Activated naive CD8-positive, alpha-beta T cell (primary cell): Measurements from ENCODE around the gene HDGFL1.

ENCODE experiments used
- H3K27ac Mint-ChIP-seq: one replicate; pipeline ENCODE4 v1.8.0; 2021; ENCODE audit warnings: mixed read lengths
- H3K27me3 Mint-ChIP-seq: one replicate; pipeline ENCODE4 v1.8.0; 2021; ENCODE audit warnings: mixed read lengths
- H3K36me3 Mint-ChIP-seq: one replicate; pipeline ENCODE4 v1.8.0; 2021; ENCODE audit warnings: mixed read lengths
- H3K4me1 Mint-ChIP-seq: one replicate; pipeline ENCODE4 v1.8.0; 2021; ENCODE audit warnings: low read depth, mixed read lengths
- H3K4me3 Mint-ChIP-seq: one replicate; pipeline ENCODE4 v1.8.0; 2021; ENCODE audit warnings: mild to moderate bottlenecking, mixed read lengths
- H3K9me3 Mint-ChIP-seq: one replicate; pipeline ENCODE4 v1.8.0; 2021; ENCODE audit warnings: low read depth, mixed read lengths

Gene HDGFL1

DNA sequence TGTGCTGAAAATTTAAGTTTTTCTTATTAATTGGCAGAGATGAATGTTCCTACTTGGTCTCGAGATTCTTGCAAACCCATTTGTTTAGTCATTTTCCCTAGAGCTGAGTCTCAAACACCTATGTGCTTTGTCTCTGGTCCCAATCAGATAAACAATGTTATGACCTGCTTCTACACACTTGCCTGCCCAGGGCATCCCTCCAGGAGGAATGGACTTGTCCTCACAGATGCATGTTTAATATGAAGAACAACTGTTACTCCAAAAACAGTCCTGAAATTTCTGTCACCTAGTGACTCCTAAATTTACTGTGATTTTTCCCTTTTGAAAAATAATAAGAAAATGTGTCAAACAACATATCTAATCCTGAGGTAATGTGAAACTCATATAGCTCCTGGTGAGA is 43.7 kb downstream of the HDGFL1 start:
- no peaks in the 10 kb centered on the region for H3K4me1 Mint-ChIP-seq
- H3K9me3 Mint-ChIP-seq = no peaks in the 10 kb centered on the region
- H3K36me3 Mint-ChIP-seq = no peaks in the 10 kb centered on the region

DNA sequence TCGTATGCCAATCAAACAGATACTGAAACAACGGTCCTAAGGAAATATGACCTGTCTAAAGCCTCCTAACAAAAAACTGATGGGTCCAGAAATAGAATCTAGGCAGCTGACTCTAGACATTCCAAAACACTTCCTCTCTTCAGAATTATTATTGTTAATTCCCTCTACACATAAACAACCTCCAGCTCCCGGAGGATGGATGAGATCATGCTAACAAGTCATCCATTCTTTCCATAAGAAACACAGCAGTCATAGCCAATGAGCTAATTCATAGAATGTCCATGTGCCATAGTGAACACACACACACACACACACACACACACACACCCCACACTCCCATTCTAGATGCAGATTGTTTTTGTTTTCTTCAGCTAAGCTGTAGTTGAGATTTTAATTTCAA is 44.3 kb downstream of the HDGFL1 start:
- H3K27ac Mint-ChIP-seq = no peak overlapping the region

More for the DNA sequence above, 43.7 kb downstream of the HDGFL1 start:
- H3K27ac Mint-ChIP-seq = no peak overlapping the region
- no peaks in the 10 kb centered on the region for H3K27me3 Mint-ChIP-seq
- H3K4me3 Mint-ChIP-seq = no peak overlapping the region

DNA sequence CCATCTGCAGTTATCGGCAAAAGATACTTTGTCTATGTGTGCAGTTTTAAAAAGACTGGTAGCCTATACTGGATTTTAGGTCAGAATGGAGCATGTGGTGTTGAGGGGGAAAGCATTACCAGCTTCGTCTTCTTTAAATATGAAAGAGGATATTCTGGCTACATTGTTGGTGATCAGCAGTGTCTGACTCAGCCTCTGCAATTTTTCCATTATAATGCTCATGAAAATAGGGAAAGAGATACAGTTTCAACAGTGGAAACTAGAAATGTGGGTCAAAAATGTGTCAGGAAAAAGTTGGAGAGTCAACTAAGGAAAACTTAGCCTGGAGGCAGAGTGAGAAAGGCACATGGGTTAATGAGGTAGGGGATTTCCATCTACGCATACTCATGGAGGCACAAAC is 45.2 kb downstream of the HDGFL1 start:
- Mint-ChIP-seq H3K9me3 (peaks cover 13% of the 10 kb centered on the region), H3K27me3 (no peaks in the 10 kb centered on the region), H3K27ac (no peak overlapping the region), H3K4me3 (no peak overlapping the region), H3K4me1 (no peaks in the 10 kb centered on the region), H3K36me3 (no peaks in the 10 kb centered on the region)

More for the DNA sequence above, 44.3 kb downstream of the HDGFL1 start:
- Mint-ChIP-seq H3K4me3 (no peak overlapping the region), H3K9me3 (peaks cover 6% of the 10 kb centered on the region), H3K36me3 (no peaks in the 10 kb centered on the region), H3K27me3 (no peaks in the 10 kb centered on the region), H3K4me1 (no peaks in the 10 kb centered on the region)

DNA sequence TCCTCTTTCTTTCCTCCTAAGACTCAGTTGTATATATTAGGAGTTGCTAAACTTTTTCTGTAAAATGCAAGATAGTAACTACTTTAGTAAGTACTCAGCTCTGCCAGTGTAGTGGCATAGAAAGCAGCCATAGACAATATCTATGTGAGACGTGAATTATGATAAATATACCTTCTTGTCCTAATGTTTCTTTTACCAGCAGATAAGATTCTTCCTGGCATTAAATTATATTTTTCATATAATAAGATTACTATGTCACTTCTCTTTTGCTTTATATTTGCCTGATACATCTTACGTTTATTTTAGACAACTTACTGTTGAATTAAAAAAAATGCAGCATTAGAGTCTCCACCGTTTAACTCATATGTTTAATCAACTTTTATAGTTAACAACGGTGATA is 51.7 kb downstream of the HDGFL1 start:
- H3K4me3 Mint-ChIP-seq = no peak overlapping the region
- no peak overlapping the region for H3K27ac Mint-ChIP-seq
- H3K9me3 Mint-ChIP-seq = peaks cover 13% of the 10 kb centered on the region
- no peaks in the 10 kb centered on the region for H3K36me3 Mint-ChIP-seq
- H3K27me3 Mint-ChIP-seq = no peaks in the 10 kb centered on the region
- no peaks in the 10 kb centered on the region for H3K4me1 Mint-ChIP-seq
